Measurements from ENCODE around the gene RAB11FIP3.
A peak's percentile ranks its signal among the peaks of the same experiment; 100 is the strongest.

RAB11FIP3 gene

GRCh38 chr16:559411-560203 is 134.2 kb downstream of the RAB11FIP3 start:
- DNase-seq (ENCODE audit: low read depth, low spot score) = no peak

GRCh38 chr16:560204-560700 is 134.8 kb downstream of the RAB11FIP3 start, which contains the start of gene PRR35:
PRR35 (plus strand) TSS chr16:560394; CDS start chr16:563295, 2,901 bp downstream.
- DNase-seq (ENCODE audit: low read depth, low spot score) = no peak
- H3K27ac ChIP-seq = no peak within 1 kb of the TSS

More at GRCh38 chr16:559411-560203, 134.2 kb downstream of the RAB11FIP3 start:
- H3K27ac ChIP-seq = no peak overlapping the region

GRCh38 chr16:560701-561412 is 135.4 kb downstream of the RAB11FIP3 start:
- no peak for DNase-seq (ENCODE audit: low read depth, low spot score)
- H3K27ac ChIP-seq = no peak overlapping the region

- H3K27ac ChIP-seq = no peak overlapping the region
- no peak for DNase-seq (ENCODE audit: low read depth, low spot score)
These were observed 136.0 kb downstream of the RAB11FIP3 start for GRCh38 chr16:561413-561794.

GRCh38 chr16:561957-562938 is 136.8 kb downstream of the RAB11FIP3 start:
- no peak for DNase-seq (ENCODE audit: low read depth, low spot score)
- H3K27ac ChIP-seq = no peak overlapping the region

- H3K27ac ChIP-seq = no peak overlapping the region
- DNase-seq (ENCODE audit: low read depth, low spot score) = no peak
These were observed 137.7 kb downstream of the RAB11FIP3 start for GRCh38 chr16:563072-563644.

- no peak overlapping the region for H3K27ac ChIP-seq
- no peak for DNase-seq (ENCODE audit: low read depth, low spot score)
These were observed 139.4 kb downstream of the RAB11FIP3 start for GRCh38 chr16:564690-565418.

GRCh38 chr16:565419-566330 is 140.2 kb downstream of the RAB11FIP3 start:
- DNase-seq (ENCODE audit: low read depth, low spot score) = no peak
- H3K27ac ChIP-seq = no peak overlapping the region

- no peak for DNase-seq (ENCODE audit: low read depth, low spot score)
- no peak within 1 kb of the TSS for H3K27ac ChIP-seq
These were observed 141.3 kb downstream of the RAB11FIP3 start, which contains the start of gene NHLRC4 for GRCh38 chr16:566475-567372. NHLRC4 (plus strand) TSS chr16:567005; CDS start chr16:568048, 1,043 bp downstream.

GRCh38 chr16:567373-568256 is 142.2 kb downstream of the RAB11FIP3 start:
- no peak overlapping the region for H3K27ac ChIP-seq
- DNase-seq (ENCODE audit: low read depth, low spot score) = no peak

GRCh38 chr16:568401-569258 is 143.2 kb downstream of the RAB11FIP3 start:
- no peak overlapping the region for H3K27ac ChIP-seq
- DNase-seq (ENCODE audit: low read depth, low spot score) = no peak

GRCh38 chr16:569445-570254 is 144.2 kb downstream of the RAB11FIP3 start, which contains the start of gene PIGQ:
PIGQ (plus strand) TSS chr16:569968; CDS start chr16:574075, 4,107 bp downstream.
- peak within 1 kb of the TSS; percentile 15 for H3K27ac ChIP-seq
- DNase-seq (ENCODE audit: low read depth, low spot score) = no peak

Measured in epithelial cell of prostate (primary cell).